ENCODE data around the gene JOSD1.

Gene JOSD1

DNA sequence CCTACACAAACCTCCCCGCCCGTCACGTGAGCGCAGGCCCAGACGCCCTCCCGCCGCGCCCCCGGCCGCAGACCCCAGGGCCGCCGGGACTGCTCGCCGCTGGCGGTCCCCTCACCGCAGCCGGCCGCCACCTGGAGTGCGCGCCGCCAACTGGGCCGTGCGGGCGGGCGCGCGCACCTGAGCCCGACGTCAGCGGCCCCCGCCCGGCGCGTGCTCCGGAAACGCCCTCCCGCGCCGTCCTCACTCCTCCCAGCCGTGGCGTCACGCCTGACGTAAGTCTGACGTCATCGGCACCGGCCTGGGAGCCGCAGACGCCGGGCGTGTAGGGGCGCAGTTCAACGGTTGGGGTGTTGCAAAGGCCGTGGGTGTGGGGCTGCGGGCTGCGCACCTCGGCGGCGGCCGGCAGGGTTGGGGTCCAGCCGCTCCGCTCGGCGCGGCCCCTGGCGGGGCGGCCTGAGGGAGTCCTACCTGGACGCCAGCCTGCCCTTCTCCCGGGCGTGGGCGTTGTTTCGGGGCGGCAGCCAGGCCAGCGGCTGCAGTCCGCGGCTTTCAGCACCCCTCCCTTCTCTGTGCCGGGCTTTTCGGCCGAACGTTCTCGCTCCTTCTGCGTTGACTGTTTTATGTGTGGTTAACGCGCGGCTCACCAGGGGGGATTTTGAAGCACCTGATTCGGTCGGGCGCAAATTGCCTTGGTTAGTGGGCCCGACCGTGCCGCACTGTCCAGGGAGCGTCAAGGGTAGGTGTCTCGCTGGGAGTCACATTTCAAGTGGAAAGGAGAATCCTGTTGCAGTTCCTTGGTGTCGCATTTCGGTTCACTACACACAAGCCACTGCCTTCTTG is at the start of gene JOSD1:
Gene JOSD1 (minus strand): TSS at position 155 of the 840 bp plus-strand sequence. CDS start 956 bp downstream, outside the sequence.
- TF ChIP-seq, protein P1, sequence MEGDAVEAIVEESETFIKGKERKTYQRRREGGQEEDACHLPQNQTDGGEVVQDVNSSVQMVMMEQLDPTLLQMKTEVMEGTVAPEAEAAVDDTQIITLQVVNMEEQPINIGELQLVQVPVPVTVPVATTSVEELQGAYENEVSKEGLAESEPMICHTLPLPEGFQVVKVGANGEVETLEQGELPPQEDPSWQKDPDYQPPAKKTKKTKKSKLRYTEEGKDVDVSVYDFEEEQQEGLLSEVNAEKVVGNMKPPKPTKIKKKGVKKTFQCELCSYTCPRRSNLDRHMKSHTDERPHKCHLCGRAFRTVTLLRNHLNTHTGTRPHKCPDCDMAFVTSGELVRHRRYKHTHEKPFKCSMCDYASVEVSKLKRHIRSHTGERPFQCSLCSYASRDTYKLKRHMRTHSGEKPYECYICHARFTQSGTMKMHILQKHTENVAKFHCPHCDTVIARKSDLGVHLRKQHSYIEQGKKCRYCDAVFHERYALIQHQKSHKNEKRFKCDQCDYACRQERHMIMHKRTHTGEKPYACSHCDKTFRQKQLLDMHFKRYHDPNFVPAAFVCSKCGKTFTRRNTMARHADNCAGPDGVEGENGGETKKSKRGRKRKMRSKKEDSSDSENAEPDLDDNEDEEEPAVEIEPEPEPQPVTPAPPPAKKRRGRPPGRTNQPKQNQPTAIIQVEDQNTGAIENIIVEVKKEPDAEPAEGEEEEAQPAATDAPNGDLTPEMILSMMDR (conservative IDR thresholded peaks at IDR 0.05; ENCODE audit: low read depth): no peak
- DNase-seq (ENCODE audit: low spot score): peak; percentile 73
- ChIA-PET CTCF (no interaction called here), POLR2A (ENCODE audit: low non-redundant PET) (no interaction called here)
- H3K27ac ChIP-seq: peak within 1 kb of the TSS; percentile 90

DNA sequence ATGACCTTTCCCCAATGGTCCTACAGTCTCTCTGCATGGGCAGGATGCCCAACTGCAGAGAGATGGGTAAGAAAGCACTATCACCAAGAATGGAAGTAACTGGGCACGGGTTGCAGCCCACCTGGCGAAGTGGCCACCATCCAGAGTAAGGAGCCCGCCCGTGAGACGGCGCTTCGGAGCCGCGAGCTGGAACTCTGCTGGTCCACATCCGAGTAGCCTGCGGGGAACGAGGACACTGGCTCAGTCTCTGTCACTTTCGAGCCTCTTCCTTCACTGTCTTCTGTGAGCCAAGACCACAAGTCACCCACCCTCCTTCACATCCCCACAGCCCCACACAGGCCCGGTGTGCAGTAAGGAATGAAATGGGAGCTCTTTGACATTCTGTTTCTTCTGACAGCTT is 49.4 kb upstream of the JOSD1 start:
- ChIA-PET CTCF (no interaction called here), POLR2A (ENCODE audit: low non-redundant PET) (no interaction called here)
- DNase-seq (ENCODE audit: low spot score): no peak
- TF ChIP-seq, protein P1 (conservative IDR thresholded peaks at IDR 0.05; ENCODE audit: low read depth): no peak
- H3K27ac ChIP-seq: peak overlapping the region; percentile 99

DNA sequence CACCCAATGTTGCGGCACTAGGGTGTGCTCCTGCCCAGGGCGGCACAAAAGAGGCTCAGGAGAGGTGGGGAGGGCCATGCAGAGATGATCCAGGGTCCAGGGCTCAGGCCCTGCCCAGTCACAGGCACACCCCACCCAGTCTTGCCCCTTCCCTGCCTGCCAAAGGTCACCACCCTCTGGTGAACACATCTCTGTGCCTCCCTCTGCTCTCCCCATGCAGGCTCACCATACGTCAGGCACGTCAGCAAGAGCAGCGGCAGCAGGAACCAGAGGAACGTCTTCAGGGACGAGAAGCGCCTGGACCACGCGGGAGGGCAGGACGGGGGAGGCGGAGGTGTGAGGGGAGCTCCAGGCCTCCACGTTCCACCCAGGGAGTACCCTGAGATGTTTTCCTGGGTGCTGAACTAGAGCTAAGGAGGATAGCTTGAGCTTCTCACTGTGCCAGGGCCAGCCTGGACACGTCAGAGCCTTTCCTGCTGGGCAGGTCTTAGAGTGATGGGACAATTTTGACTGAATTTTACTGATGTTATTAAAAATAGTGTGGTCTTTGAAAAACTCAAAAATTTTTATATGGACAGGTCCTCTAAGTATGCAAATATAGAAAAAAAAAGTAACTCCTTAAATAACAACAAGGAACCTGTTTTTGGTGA is 47.9 kb upstream of the JOSD1 start:
- peak overlapping the region; percentile 99 for H3K27ac ChIP-seq
- DNase-seq (ENCODE audit: low spot score): no peak
- TF ChIP-seq, protein P1 (conservative IDR thresholded peaks at IDR 0.05; ENCODE audit: low read depth): no peak
- CTCF ChIA-PET: interaction anchor here (0.5 kb wide), 1 partner anchor 13 kb away, joined by 3 read pairs; no protein-coding TSS in a partner anchor
- POLR2A ChIA-PET (ENCODE audit: low non-redundant PET): no interaction called here

DNA sequence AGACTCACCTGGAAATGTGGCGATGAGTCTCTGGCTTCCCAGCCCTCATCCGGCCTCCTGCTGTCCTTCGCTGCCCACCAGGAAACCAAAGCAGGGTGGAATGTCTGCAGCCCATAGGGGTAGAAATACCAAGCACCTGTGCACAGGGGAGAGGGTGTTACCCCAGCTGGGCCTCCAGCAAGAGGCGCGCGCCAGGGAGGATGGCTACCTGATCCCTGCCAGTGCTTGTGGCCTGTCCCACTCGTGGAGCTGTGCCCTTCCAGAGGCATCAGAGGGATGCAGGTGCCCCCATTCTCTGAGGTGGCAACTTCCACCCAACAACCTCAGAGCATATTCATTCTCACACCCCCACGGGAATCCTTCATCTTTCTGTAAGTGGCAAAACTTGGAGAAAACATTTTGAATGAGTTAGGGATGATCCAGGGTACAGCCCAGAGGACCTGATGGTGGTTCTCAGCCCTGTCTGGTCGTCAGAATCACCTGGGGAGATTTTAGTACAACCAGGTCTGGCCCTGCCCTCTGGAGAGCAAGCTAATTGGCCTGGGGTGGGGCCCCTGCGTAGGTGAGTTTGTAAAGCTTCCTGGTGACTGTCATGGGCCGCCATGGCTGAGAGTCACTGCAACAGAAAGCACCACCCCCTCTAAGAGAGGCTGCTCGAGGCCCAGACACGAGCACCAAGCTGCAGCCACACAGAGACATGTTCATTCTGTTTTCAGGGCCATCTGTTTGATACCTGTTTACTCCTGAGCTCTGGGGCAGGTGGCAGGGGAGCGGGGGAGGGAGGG is 45.1 kb upstream of the JOSD1 start:
- DNase-seq (ENCODE audit: low spot score): no peak
- TF ChIP-seq, protein P1 (conservative IDR thresholded peaks at IDR 0.05; ENCODE audit: low read depth): no peak
- peak overlapping the region; percentile 11; the same call in 1 of the 2 replicates for H3K27ac ChIP-seq
- CTCF ChIA-PET: interaction anchor here (0.6 to 1.2 kb wide), 2 partner anchors 12 to 403 kb away, joined by 3 to 5 read pairs; no protein-coding TSS in a partner anchor
- POLR2A ChIA-PET (ENCODE audit: low non-redundant PET): no interaction called here

DNA sequence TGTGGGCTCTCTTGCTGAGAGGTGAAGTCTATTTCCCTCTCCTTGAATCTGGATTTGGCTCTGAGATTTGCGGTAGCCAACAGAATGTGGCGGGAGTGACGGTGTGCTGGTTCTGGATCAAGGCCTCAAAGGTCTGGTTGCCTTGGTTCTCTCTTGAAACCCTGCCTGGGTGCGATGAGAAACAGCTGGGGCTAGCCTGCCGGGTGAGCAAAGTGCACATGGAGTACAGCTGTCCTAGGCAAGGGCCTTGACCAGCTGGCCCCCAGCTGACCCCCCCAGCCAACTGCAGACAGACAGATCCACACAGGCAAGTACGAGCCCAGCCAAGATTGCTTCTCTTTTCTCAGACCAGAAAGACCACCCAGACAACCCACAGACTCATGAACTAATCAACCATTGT is 44.2 kb upstream of the JOSD1 start:
- ChIA-PET POLR2A (ENCODE audit: low non-redundant PET) (no interaction called here), CTCF (interaction anchor here (1.2 kb wide), 1 partner anchor 11 kb away, joined by 3 read pairs; no protein-coding TSS in a partner anchor)
- TF ChIP-seq, protein P1 (conservative IDR thresholded peaks at IDR 0.05; ENCODE audit: low read depth): no peak
- H3K27ac ChIP-seq: peak overlapping the region; percentile 16; the same call in 1 of the 2 replicates
- DNase-seq (ENCODE audit: low spot score): no peak
